Measurements from ENCODE around the gene FOXL1.

FOXL1 gene

GRCh38 chr16:86578061-86578599 is at the start of gene FOXL1:
Gene FOXL1, plus strand, starts transcription at chr16:86578549. Its CDS starts 175 bp downstream, at chr16:86578724.
- Histone ChIP-seq H3K9me3 (ENCODE audit: control insufficient read depth in 2 of 2, low read length in 2 of 2) (no peaks in the 10 kb centered on the region), H3K27ac (ENCODE audit: low read length) (no peak within 1 kb of the TSS)

GRCh38 chr16:86529160-86529559 is 49.2 kb upstream of the FOXL1 start:
- H3K4me1 ChIP-seq (ENCODE audit: control insufficient read depth, insufficient read depth, low read length) = peaks cover 9% of the 10 kb centered on the region

More at GRCh38 chr16:86578061-86578599, at the start of gene FOXL1:
- Histone ChIP-seq H3K4me3 (ENCODE audit: low read length in 2 of 2) (no peak within 1 kb of the TSS), H3K27me3 (ENCODE audit: control insufficient read depth in 1 of 2, insufficient read depth in 2 of 2, low read length in 2 of 2) (peaks cover 39 to 62% of the 10 kb centered on the region in 2 donors), H3K9ac (ENCODE audit: low read length in 2 of 2) (no peak within 1 kb of the TSS), H3K4me1 (ENCODE audit: control insufficient read depth, insufficient read depth, low read length) (peaks cover 19% of the 10 kb centered on the region), H3K36me3 (ENCODE audit: control insufficient read depth in 2 of 2, insufficient read depth in 2 of 2, low read length in 2 of 2) (no peaks in the 10 kb centered on the region)

GRCh38 chr16:86530251-86531190 is 47.8 kb upstream of the FOXL1 start:
- Histone ChIP-seq H3K4me1 (ENCODE audit: control insufficient read depth, insufficient read depth, low read length) (peaks cover 9% of the 10 kb centered on the region), H3K4me3 (ENCODE audit: low read length in 2 of 2) (no peak overlapping the region), H3K27ac (ENCODE audit: low read length) (no peak overlapping the region), H3K9ac (ENCODE audit: low read length in 2 of 2) (no peak overlapping the region), H3K36me3 (ENCODE audit: control insufficient read depth in 2 of 2, insufficient read depth in 2 of 2, low read length in 2 of 2) (peaks cover 3 to 7% of the 10 kb centered on the region in 2 donors), H3K9me3 (ENCODE audit: control insufficient read depth in 2 of 2, low read length in 2 of 2) (no peaks in the 10 kb centered on the region), H3K27me3 (ENCODE audit: control insufficient read depth in 1 of 2, insufficient read depth in 2 of 2, low read length in 2 of 2) (no peaks in the 10 kb centered on the region)

More at GRCh38 chr16:86529160-86529559, 49.2 kb upstream of the FOXL1 start:
- no peaks in the 10 kb centered on the region for H3K9me3 ChIP-seq (ENCODE audit: control insufficient read depth in 2 of 2, low read length in 2 of 2)
- no peaks in the 10 kb centered on the region for H3K27me3 ChIP-seq (ENCODE audit: control insufficient read depth in 1 of 2, insufficient read depth in 2 of 2, low read length in 2 of 2)
- no peak overlapping the region for H3K27ac ChIP-seq (ENCODE audit: low read length)
- H3K4me3 ChIP-seq (ENCODE audit: low read length in 2 of 2) = no peak overlapping the region
- peaks cover 3% of the 10 kb centered on the region in 2 donors for H3K36me3 ChIP-seq (ENCODE audit: control insufficient read depth in 2 of 2, insufficient read depth in 2 of 2, low read length in 2 of 2)
- H3K9ac ChIP-seq (ENCODE audit: low read length in 2 of 2) = no peak overlapping the region

GRCh38 chr16:86531191-86531545 is 47.2 kb upstream of the FOXL1 start:
- Histone ChIP-seq H3K27ac (ENCODE audit: low read length) (no peak overlapping the region), H3K4me1 (ENCODE audit: control insufficient read depth, insufficient read depth, low read length) (peaks cover 12% of the 10 kb centered on the region), H3K36me3 (ENCODE audit: control insufficient read depth in 2 of 2, insufficient read depth in 2 of 2, low read length in 2 of 2) (peaks cover 3 to 7% of the 10 kb centered on the region in 2 donors), H3K9ac (ENCODE audit: low read length in 2 of 2) (no peak overlapping the region), H3K4me3 (ENCODE audit: low read length in 2 of 2) (no peak overlapping the region), H3K27me3 (ENCODE audit: control insufficient read depth in 1 of 2, insufficient read depth in 2 of 2, low read length in 2 of 2) (no peaks in the 10 kb centered on the region), H3K9me3 (ENCODE audit: control insufficient read depth in 2 of 2, low read length in 2 of 2) (no peaks in the 10 kb centered on the region)

GRCh38 chr16:86531641-86532525 is 46.5 kb upstream of the FOXL1 start:
- Histone ChIP-seq H3K4me1 (ENCODE audit: control insufficient read depth, insufficient read depth, low read length) (peaks cover 12% of the 10 kb centered on the region), H3K27ac (ENCODE audit: low read length) (no peak overlapping the region), H3K27me3 (ENCODE audit: control insufficient read depth in 1 of 2, insufficient read depth in 2 of 2, low read length in 2 of 2) (no peaks in the 10 kb centered on the region), H3K4me3 (ENCODE audit: low read length in 2 of 2) (no peak overlapping the region), H3K9me3 (ENCODE audit: control insufficient read depth in 2 of 2, low read length in 2 of 2) (no peaks in the 10 kb centered on the region), H3K36me3 (ENCODE audit: control insufficient read depth in 2 of 2, insufficient read depth in 2 of 2, low read length in 2 of 2) (peaks cover 3 to 7% of the 10 kb centered on the region in 2 donors), H3K9ac (ENCODE audit: low read length in 2 of 2) (no peak overlapping the region)

GRCh38 chr16:86532526-86532815 is 45.9 kb upstream of the FOXL1 start:
- H3K9me3 ChIP-seq (ENCODE audit: control insufficient read depth in 2 of 2, low read length in 2 of 2) = no peaks in the 10 kb centered on the region

GRCh38 chr16:86533076-86533475 is 45.3 kb upstream of the FOXL1 start:
- Histone ChIP-seq H3K27ac (ENCODE audit: low read length) (no peak overlapping the region), H3K36me3 (ENCODE audit: control insufficient read depth in 2 of 2, insufficient read depth in 2 of 2, low read length in 2 of 2) (peaks cover 9 to 14% of the 10 kb centered on the region in 2 donors)

More at GRCh38 chr16:86532526-86532815, 45.9 kb upstream of the FOXL1 start:
- Histone ChIP-seq H3K27ac (ENCODE audit: low read length) (no peak overlapping the region), H3K9ac (ENCODE audit: low read length in 2 of 2) (no peak overlapping the region), H3K4me1 (ENCODE audit: control insufficient read depth, insufficient read depth, low read length) (peaks cover 12% of the 10 kb centered on the region), H3K4me3 (ENCODE audit: low read length in 2 of 2) (no peak overlapping the region), H3K36me3 (ENCODE audit: control insufficient read depth in 2 of 2, insufficient read depth in 2 of 2, low read length in 2 of 2) (peaks cover 3 to 8% of the 10 kb centered on the region in 2 donors), H3K27me3 (ENCODE audit: control insufficient read depth in 1 of 2, insufficient read depth in 2 of 2, low read length in 2 of 2) (no peaks in the 10 kb centered on the region)

GRCh38 chr16:86533767-86534351 is 44.5 kb upstream of the FOXL1 start:
- Histone ChIP-seq H3K36me3 (ENCODE audit: control insufficient read depth in 2 of 2, insufficient read depth in 2 of 2, low read length in 2 of 2) (peaks cover 15 to 19% of the 10 kb centered on the region in 2 donors), H3K27me3 (ENCODE audit: control insufficient read depth in 1 of 2, insufficient read depth in 2 of 2, low read length in 2 of 2) (no peaks in the 10 kb centered on the region), H3K9ac (ENCODE audit: low read length in 2 of 2) (no peak overlapping the region), H3K4me3 (ENCODE audit: low read length in 2 of 2) (no peak overlapping the region), H3K27ac (ENCODE audit: low read length) (no peak overlapping the region), H3K4me1 (ENCODE audit: control insufficient read depth, insufficient read depth, low read length) (peaks cover 12% of the 10 kb centered on the region), H3K9me3 (ENCODE audit: control insufficient read depth in 2 of 2, low read length in 2 of 2) (no peaks in the 10 kb centered on the region)

More at GRCh38 chr16:86533076-86533475, 45.3 kb upstream of the FOXL1 start:
- Histone ChIP-seq H3K27me3 (ENCODE audit: control insufficient read depth in 1 of 2, insufficient read depth in 2 of 2, low read length in 2 of 2) (no peaks in the 10 kb centered on the region), H3K9me3 (ENCODE audit: control insufficient read depth in 2 of 2, low read length in 2 of 2) (no peaks in the 10 kb centered on the region), H3K9ac (ENCODE audit: low read length in 2 of 2) (no peak overlapping the region), H3K4me1 (ENCODE audit: control insufficient read depth, insufficient read depth, low read length) (peaks cover 12% of the 10 kb centered on the region), H3K4me3 (ENCODE audit: low read length in 2 of 2) (no peak overlapping the region)

GRCh38 chr16:86534779-86535615 is 43.4 kb upstream of the FOXL1 start:
- H3K4me3 ChIP-seq (ENCODE audit: low read length in 2 of 2) = no peak overlapping the region
- H3K27ac ChIP-seq (ENCODE audit: low read length) = no peak overlapping the region
- peaks cover 24 to 30% of the 10 kb centered on the region in 2 donors for H3K36me3 ChIP-seq (ENCODE audit: control insufficient read depth in 2 of 2, insufficient read depth in 2 of 2, low read length in 2 of 2)
- H3K27me3 ChIP-seq (ENCODE audit: control insufficient read depth in 1 of 2, insufficient read depth in 2 of 2, low read length in 2 of 2) = no peaks in the 10 kb centered on the region
- no peaks in the 10 kb centered on the region for H3K9me3 ChIP-seq (ENCODE audit: control insufficient read depth in 2 of 2, low read length in 2 of 2)
- H3K9ac ChIP-seq (ENCODE audit: low read length in 2 of 2) = no peak overlapping the region
- H3K4me1 ChIP-seq (ENCODE audit: control insufficient read depth, insufficient read depth, low read length) = peaks cover 12% of the 10 kb centered on the region
